ENCODE measurements around the gene ABR. TPM values are rescaled to one million over a fixed set of nuclear protein-coding genes. Genes with fewer than 3 reads are reported as not detected.

ABR gene
- polyA plus RNA-seq, 3 donors = 49.5 to 55.2 (median 52.0) TPM

- DNase-seq (ENCODE audit: low read depth in 3 of 3, low spot score in 2 of 3) = no peak
Measured at GRCh38 chr17:1012823-1013728, 166.7 kb downstream of the ABR start.

- DNase-seq (ENCODE audit: low read depth in 3 of 3, low spot score in 2 of 3) = no peak
Measured at GRCh38 chr17:1011760-1012735, 167.7 kb downstream of the ABR start.

GRCh38 chr17:1011138-1011537, 168.6 kb downstream of the ABR start:
- DNase-seq (ENCODE audit: low read depth in 3 of 3, low spot score in 2 of 3) = no peak

GRCh38 chr17:1010586-1010985, 169.2 kb downstream of the ABR start:
- no peak for DNase-seq (ENCODE audit: low read depth in 3 of 3, low spot score in 2 of 3)

- no peak for DNase-seq (ENCODE audit: low read depth in 3 of 3, low spot score in 2 of 3)
Measured at GRCh38 chr17:1010086-1010450, 169.7 kb downstream of the ABR start.

- DNase-seq (ENCODE audit: low read depth in 3 of 3, low spot score in 2 of 3) = no peak
Measured at GRCh38 chr17:1009229-1010085, 170.3 kb downstream of the ABR start.

- DNase-seq (ENCODE audit: low read depth in 3 of 3, low spot score in 2 of 3) = no peak
Measured at GRCh38 chr17:1008008-1008761, 171.6 kb downstream of the ABR start.

GRCh38 chr17:1007310-1008007, 172.3 kb downstream of the ABR start:
- DNase-seq (ENCODE audit: low read depth in 3 of 3, low spot score in 2 of 3) = no peak

GRCh38 chr17:1006054-1006453, 173.7 kb downstream of the ABR start:
- DNase-seq (ENCODE audit: low read depth in 3 of 3, low spot score in 2 of 3) = no peak

- no peak for DNase-seq (ENCODE audit: low read depth in 3 of 3, low spot score in 2 of 3)
Measured at GRCh38 chr17:1005361-1005946, 174.3 kb downstream of the ABR start.

- no peak for DNase-seq (ENCODE audit: low read depth in 3 of 3, low spot score in 2 of 3)
Measured at GRCh38 chr17:1004769-1005295, 174.9 kb downstream of the ABR start.

- no peak for DNase-seq (ENCODE audit: low read depth in 3 of 3, low spot score in 2 of 3)
Measured at GRCh38 chr17:1003972-1004768, 175.6 kb downstream of the ABR start.

- DNase-seq (ENCODE audit: low read depth in 3 of 3, low spot score in 2 of 3) = no peak
Measured at GRCh38 chr17:1003633-1003971, 176.2 kb downstream of the ABR start.

GRCh38 chr17:1002771-1003555, 176.8 kb downstream of the ABR start:
- no peak for DNase-seq (ENCODE audit: low read depth in 3 of 3, low spot score in 2 of 3)

- no peak for DNase-seq (ENCODE audit: low read depth in 3 of 3, low spot score in 2 of 3)
Measured at GRCh38 chr17:1002412-1002753, 177.4 kb downstream of the ABR start.

- DNase-seq (ENCODE audit: low read depth in 3 of 3, low spot score in 2 of 3) = no peak
Measured at GRCh38 chr17:1001640-1002411, 178.0 kb downstream of the ABR start.

All from right renal cortex interstitium (tissue), 3 donors.